Astrocyte (in vitro differentiated cells and primary cell): ENCODE measurements around the gene STK32B.

ENCODE experiments used
- EZH2 ChIP-seq: IDR thresholded peaks from 2 replicates; pipeline ENCODE4 v1.6.1; 2012; ENCODE audit warnings: mild to moderate bottlenecking, low read length, inconsistent platforms; ENCODE audit not compliant: insufficient read depth
- TF ChIP-seq, protein P1 (sequence below): IDR thresholded peaks from 2 replicates; pipeline ENCODE4 v1.5.1; 2011; ENCODE audit warnings: low read depth, mild to moderate bottlenecking, inconsistent platforms, low read length, moderate library complexity; ENCODE audit not compliant: insufficient read depth

DNA sequence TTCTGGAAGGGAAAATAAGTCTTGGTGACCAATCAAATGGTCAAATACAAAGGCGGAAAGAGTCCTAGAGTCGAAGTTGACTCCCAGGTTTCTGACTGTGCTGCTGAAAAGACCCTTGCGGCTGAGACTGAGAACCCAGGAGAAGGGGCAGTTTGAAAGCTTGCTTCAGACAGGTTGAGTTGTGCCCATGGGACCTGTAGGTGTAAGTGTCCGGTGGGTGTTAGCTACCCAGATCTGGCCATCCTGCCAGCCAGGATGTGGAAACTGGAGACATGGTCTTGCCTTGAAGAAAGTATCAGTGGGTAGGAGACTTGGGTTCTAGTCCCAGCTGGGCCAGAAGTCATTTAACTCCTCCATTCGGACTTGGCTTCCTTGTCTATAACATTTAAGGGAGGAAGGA is 381.9 kb downstream of the STK32B start:
- TF ChIP-seq, protein P1, sequence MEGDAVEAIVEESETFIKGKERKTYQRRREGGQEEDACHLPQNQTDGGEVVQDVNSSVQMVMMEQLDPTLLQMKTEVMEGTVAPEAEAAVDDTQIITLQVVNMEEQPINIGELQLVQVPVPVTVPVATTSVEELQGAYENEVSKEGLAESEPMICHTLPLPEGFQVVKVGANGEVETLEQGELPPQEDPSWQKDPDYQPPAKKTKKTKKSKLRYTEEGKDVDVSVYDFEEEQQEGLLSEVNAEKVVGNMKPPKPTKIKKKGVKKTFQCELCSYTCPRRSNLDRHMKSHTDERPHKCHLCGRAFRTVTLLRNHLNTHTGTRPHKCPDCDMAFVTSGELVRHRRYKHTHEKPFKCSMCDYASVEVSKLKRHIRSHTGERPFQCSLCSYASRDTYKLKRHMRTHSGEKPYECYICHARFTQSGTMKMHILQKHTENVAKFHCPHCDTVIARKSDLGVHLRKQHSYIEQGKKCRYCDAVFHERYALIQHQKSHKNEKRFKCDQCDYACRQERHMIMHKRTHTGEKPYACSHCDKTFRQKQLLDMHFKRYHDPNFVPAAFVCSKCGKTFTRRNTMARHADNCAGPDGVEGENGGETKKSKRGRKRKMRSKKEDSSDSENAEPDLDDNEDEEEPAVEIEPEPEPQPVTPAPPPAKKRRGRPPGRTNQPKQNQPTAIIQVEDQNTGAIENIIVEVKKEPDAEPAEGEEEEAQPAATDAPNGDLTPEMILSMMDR, result no peak
- TF ChIP-seq EZH2, result no peak
